ENCODE data around the gene FAM47E. TPM values are rescaled to one million over a fixed set of nuclear protein-coding genes. Genes with fewer than 3 reads are reported as not detected.

The FAM47E gene
- total RNA-seq, 1 donor from 2014 or later, result 6.4 TPM

DNA sequence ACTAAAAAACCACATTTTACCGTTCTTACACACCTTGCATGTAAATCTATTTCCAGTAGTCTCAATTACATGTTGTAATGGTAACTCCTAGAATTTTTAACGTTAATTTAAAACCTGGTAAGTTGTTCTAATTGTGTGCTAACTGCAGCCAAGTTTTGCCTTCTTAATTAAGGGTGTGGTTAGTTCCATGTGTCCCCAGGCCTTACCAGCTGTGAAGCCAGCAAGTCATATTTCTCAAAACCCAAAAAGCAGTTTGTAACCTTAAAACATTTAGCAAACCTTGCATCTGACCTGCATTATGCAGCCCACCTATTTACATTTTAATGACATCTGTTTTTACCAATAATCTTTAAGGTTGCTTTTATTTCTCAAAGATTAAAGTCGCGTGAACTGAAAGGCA is 18.4 kb upstream of the FAM47E start:
- no peaks in the 10 kb centered on the region for H3K9me3 ChIP-seq
- TF ChIP-seq, protein P1, sequence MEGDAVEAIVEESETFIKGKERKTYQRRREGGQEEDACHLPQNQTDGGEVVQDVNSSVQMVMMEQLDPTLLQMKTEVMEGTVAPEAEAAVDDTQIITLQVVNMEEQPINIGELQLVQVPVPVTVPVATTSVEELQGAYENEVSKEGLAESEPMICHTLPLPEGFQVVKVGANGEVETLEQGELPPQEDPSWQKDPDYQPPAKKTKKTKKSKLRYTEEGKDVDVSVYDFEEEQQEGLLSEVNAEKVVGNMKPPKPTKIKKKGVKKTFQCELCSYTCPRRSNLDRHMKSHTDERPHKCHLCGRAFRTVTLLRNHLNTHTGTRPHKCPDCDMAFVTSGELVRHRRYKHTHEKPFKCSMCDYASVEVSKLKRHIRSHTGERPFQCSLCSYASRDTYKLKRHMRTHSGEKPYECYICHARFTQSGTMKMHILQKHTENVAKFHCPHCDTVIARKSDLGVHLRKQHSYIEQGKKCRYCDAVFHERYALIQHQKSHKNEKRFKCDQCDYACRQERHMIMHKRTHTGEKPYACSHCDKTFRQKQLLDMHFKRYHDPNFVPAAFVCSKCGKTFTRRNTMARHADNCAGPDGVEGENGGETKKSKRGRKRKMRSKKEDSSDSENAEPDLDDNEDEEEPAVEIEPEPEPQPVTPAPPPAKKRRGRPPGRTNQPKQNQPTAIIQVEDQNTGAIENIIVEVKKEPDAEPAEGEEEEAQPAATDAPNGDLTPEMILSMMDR (IDR thresholded peaks at IDR 0.05), result no peak
- H3K36me3 ChIP-seq, result no peaks in the 10 kb centered on the region
- ATAC-seq (no peak), DNase-seq (no peak)
- intact Hi-C loops (cut with DNase I), result no loop called here
- H3K4me1 ChIP-seq, result peaks cover 8% of the 10 kb centered on the region
- H3K4me3 ChIP-seq, result peak overlapping the region; percentile 38
- H3K27me3 ChIP-seq (ENCODE audit: low read depth), result no peaks in the 10 kb centered on the region
- H3K27ac ChIP-seq, result no peak overlapping the region

DNA sequence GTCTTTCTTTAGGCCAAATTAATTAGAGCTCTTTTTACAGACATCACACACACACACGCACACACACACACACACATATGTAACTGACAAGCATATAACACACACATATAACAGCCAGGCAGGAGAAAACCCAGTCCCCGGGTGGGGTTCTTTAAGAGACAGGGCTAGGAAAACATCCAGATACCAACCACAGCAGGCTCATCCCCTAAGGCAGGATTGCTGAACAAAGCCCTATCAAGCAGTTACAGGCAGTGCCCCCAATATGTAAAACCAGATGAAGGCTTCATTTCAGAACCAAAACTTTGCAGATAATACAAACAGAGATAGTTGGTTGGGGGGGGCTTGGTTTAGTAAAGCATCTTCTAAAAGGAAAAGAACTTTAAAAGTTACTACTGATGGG is 18.0 kb upstream of the FAM47E start:
- Histone ChIP-seq H3K27ac (no peak overlapping the region), H3K4me3 (peak overlapping the region; percentile 38)
- ATAC-seq, result no peak

DNA sequence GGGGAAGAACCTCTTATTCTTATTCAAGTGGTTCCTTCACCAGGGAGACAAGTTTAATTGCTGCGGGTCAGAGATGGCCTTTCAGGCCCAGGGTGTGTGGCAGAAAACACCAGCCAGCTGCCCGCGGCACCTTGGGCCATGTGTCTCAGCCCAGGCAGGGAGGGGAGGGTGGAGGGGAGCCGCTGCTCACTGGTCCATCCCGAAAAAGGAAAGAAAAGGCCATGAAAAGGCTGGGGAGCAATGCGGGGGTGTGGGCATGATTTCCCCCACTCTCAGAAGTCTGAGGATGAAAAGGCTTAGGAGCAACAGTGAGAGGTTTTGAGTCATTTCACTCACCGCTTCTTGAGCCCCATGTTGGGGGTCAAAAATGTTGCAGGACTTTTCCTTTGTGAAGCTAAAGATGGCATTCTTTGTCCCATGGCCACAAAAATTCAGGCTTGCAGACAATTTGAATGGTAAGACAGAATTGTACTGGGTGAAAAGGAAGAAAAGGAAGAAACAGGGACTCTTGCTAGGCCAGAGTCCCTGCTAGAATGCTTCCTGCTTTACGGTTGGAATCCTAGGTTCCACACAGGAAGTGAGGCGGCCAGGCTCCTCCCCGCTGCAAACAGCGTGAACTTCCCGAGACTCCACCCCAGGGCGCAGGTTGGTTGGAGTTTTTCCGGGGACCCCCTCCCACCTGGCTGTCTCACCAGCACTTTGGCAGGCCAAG is 17.4 kb upstream of the FAM47E start:
- intact Hi-C loops (cut with DNase I), result no loop called here
- peaks cover 8% of the 10 kb centered on the region for H3K4me1 ChIP-seq
- ATAC-seq, result peak; percentile 85 to 87
- peak overlapping the region; percentile 38 for H3K4me3 ChIP-seq
- peak overlapping the region; percentile 34 for H3K27ac ChIP-seq
- H3K27me3 ChIP-seq (ENCODE audit: low read depth), result no peaks in the 10 kb centered on the region
- TF ChIP-seq, protein P1 (IDR thresholded peaks at IDR 0.05), result no peak
- no peaks in the 10 kb centered on the region for H3K9me3 ChIP-seq
- peak; percentile 62 for DNase-seq
- no peaks in the 10 kb centered on the region for H3K36me3 ChIP-seq

More for the DNA sequence above, 18.0 kb upstream of the FAM47E start:
- no peak for DNase-seq
- Histone ChIP-seq H3K27me3 (ENCODE audit: low read depth) (no peaks in the 10 kb centered on the region), H3K4me1 (peaks cover 8% of the 10 kb centered on the region), H3K9me3 (no peaks in the 10 kb centered on the region), H3K36me3 (no peaks in the 10 kb centered on the region)
- intact Hi-C loops (cut with DNase I), result no loop called here
- TF ChIP-seq, protein P1 (IDR thresholded peaks at IDR 0.05), result no peak

DNA sequence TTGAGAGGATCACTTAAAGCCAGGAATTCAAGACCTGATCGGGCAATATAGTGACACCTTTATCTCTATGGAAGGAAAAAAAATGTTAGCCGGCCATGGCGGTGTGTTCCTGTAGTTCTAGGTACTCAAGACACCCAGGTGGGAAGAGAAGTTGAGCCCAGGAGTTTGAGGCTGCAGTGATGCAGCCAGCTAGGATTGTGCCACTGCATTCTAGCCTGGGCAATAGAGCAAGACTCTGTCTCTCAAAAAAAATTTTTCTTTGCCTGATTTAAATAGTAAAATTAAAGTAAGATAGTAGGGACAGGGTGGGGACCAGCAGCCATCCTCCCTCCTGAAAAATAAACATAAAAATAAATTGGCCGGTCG is 16.9 kb upstream of the FAM47E start:
- Histone ChIP-seq H3K27ac (peak overlapping the region; percentile 34), H3K4me1 (peaks cover 8% of the 10 kb centered on the region), H3K4me3 (no peak overlapping the region)

DNA sequence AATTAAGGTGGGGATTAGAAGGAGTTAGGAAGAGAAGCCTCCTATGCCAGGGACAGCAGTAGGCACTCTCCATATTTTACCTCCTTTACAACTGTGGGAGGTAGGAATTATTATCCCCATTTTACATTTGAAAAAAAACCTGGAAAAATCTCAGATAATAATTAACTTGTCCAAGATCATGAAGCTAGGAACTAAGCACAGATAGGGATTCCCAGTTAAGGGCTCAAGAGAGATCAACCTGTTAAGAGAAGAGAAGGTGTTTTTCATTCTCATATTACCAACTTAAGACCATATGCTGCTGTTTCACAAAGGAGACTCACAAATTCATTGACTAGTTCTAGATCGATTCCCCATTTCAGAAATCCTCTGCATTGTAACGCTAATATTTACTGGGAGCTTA is 16.1 kb upstream of the FAM47E start:
- DNase-seq (no peak), ATAC-seq (no peak)
- peaks cover 7% of the 10 kb centered on the region for H3K9me3 ChIP-seq
- peaks cover 8% of the 10 kb centered on the region for H3K4me1 ChIP-seq
- H3K36me3 ChIP-seq, result no peaks in the 10 kb centered on the region
- TF ChIP-seq, protein P1 (IDR thresholded peaks at IDR 0.05), result no peak
- H3K27me3 ChIP-seq (ENCODE audit: low read depth), result no peaks in the 10 kb centered on the region
- H3K4me3 ChIP-seq, result no peak overlapping the region
- intact Hi-C loops (cut with DNase I), result no loop called here
- H3K27ac ChIP-seq, result no peak overlapping the region

More for the DNA sequence above, 16.9 kb upstream of the FAM47E start:
- no peaks in the 10 kb centered on the region for H3K9me3 ChIP-seq
- TF ChIP-seq, protein P1 (IDR thresholded peaks at IDR 0.05), result no peak
- DNase-seq (no peak), ATAC-seq (no peak)
- H3K36me3 ChIP-seq, result no peaks in the 10 kb centered on the region
- intact Hi-C loops (cut with DNase I), result no loop called here
- no peaks in the 10 kb centered on the region for H3K27me3 ChIP-seq (ENCODE audit: low read depth)
